ENCODE data around the gene GTF2IRD1.

- TF ChIP-seq POLR2A (IDR thresholded peaks at IDR 0.05; ENCODE audit: low read depth, low read length) (no peak), POLR2AphosphoS5 (IDR thresholded peaks at IDR 0.05; ENCODE audit: low read depth, low read length) (no peak)
Measured at GRCh38 chr7:74505471-74506324, 52.0 kb downstream of the GTF2IRD1 start.
